Right renal cortex interstitium (tissue), 3 donors: ENCODE measurements around the gene RPE. TPM values are rescaled to one million over a fixed set of nuclear protein-coding genes. Genes with fewer than 3 reads are reported as not detected.

Experiments
- DNase-seq, 3 donors: peaks; one replicate each; pipeline ENCODE4 v3.0.0-alpha.2; 2013; ENCODE audit warnings: low read depth in 3 of 3, low spot score in 2 of 3
- polyA plus RNA-seq, 3 donors: library from polyadenylated mRNA; unstranded; fragments of 120-200 nt; gene quantifications; one replicate each; pipeline ENCODE4 v1.2.1, GENCODE V29; 2013; ENCODE audit not compliant: insufficient read length in 3 of 3

Gene RPE
- polyA plus RNA-seq, result 10 to 100 TPM; 63.2 to 68.2 (median 63.5) TPM

DNA sequence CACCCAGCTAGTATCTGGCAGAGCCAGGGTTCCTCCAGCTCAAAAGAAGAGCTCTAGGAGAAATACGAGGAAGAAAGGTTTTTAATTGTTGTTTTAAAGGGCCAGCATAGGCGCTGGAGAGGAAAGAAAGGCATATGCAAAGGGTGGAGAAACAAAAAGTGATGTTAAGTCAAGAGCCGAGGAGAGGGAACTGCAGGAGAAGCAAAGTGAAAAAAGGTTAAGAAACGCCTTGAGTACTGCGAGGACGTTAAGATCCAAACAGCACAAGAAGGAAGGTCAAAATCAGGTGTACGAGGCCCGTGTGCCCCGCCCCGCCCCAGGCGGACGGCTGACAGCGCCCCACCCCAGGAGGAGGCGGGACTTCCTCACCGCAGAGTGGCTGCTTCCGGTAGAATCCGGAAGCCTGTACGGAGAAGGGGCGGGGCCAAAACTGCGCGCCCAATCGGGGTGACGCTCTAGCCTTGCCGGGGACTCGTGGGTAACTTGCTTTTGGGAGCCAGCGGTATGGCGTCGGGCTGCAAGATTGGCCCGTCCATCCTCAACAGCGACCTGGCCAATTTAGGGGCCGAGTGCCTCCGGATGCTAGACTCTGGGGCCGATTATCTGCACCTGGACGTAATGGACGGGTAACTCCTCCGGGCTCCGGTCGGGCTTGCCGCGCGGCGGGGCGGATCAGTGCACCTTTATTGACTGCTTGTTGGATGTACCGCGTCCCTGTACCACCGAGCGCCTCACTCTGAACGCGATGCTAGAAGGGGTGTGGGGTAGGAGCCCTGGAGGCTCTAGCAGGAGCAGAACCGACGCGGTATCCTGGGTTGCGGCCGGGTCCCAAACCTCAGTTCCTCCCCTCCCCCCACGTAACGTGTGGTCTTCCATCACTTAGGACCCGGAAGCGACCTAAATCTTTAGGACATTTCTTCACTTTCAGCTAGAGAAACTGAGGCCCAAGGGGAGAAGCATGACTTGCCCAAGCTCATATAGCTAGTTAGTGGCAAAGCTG, at the start of gene RPE:
TSS of gene RPE (plus strand) at position 481 of the 1,000 bp plus-strand sequence. CDS start at position 505, 24 bp downstream.
- DNase-seq, result peak; percentile 81 to 91 (median 83)

DNA sequence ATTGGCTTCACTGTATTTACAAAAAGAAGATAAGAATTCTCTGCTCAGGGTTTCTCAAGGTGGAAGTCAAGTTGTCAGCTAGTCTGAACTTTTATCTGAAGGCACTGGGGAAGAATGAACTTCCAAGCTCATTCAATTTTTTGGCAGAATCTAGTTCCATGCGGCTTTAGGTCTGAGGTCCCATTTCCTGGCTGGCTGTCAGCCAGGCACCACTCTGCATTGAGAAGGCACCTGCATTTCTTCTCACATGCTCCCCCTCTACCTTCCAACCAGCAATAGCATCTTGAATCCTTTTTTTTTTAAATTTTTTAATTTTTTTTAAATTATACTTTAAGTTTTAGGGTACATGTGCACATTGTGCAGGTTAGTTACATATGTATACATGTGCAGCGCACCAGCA, 46.2 kb upstream of the RPE start:
- DNase-seq, result no peak

DNA sequence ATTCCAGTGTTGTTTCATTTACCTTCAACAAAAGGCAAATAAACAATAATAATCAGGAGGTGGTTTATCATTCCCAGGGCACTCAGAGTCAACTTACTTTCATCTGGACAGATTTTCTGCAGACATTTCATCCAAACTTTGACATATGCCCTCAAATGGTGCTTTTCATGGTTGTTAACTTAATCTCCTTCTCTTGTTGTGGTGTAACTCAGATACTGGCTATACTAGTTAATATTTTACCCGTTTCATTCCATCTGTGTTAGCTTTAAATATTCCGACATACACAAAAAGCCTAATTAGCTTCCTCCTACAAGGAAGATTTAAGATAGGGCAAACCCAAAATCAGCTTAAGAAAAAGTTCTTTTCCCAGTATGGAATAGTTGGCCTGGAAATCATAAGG, 44.4 kb upstream of the RPE start:
- no peak for DNase-seq

DNA sequence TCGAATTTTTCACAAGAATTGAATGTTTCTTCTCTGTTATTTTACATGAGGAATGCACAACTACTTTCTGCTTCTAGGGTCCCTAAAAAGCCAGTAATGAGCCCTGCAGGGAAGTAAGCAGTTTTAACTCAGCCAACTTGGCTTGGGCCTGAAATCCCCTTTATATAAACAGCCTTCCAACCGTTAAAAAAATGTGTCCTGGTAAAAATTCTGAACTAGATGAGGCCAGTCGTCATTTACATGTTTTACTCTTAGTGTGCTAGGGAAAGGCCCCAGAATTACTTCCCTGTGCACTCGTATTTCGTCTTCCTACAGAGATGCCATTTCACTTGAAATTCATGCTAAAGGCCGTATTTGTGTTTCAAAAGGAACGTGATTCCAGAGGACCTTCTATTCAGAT, 42.4 kb upstream of the RPE start:
- no peak for DNase-seq

DNA sequence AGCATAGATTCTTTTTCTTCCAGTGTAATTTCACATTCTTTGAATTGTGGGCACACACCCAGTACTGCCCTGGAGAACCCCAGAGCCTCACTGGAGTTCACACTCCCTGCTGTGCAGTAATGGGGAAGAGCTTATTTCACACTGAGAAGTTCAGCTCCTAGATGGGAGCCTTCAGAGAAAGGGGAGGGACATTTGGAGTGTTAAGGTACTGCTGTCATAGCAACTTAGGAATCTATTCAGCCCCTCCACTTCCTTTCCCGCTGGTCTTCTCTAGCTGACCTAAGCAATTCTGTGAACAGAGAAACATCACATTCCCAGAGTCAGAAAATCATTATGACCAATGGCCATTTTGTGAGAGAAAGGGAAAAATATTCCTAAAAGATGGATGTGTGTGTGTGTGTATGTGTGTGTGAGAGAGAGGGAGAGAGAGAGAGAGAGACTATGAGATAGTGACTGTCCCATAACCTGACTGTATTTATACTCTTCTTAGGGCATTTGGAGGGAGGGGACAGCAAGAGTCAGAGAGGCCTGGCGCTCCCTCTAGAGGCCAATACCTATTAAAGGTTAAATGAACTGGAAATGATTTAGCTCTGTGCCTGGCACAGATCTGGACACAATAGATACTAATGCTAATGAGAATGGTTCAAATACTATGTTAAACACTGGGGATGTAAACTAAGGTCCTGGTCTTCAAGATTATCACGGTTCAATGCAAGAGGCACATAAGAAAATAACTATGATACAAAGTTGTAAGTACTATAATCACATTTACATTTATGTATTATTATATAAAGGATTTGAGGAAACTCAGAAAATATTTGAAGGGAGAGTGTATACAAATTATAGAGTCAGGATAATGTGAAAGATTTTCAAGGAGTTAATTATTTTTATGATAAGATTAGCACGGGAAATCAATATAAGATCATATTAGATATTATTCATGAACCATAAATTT, 41.5 kb upstream of the RPE start:
- DNase-seq, result peak in 2 of 3 donors; percentile 23 to 26

DNA sequence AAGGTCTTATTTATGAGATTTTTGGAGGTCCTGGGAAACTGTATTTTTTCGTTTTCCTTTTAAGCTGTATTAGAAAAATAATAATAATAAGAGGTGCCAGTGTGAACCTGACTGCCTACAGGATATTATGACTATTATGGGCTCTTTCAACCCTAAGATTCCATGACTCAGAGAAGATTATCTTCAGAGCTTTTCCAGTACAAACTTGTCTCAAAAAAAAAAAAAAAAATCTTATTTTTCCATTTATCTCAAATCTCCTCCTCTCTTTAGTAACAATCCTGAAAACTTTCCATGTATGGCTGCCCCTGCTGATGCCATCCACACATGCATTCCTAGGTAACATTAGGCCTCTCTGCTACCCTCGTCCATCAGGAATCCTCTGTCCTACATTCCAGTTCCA, 36.7 kb upstream of the RPE start:
- DNase-seq, result no peak

DNA sequence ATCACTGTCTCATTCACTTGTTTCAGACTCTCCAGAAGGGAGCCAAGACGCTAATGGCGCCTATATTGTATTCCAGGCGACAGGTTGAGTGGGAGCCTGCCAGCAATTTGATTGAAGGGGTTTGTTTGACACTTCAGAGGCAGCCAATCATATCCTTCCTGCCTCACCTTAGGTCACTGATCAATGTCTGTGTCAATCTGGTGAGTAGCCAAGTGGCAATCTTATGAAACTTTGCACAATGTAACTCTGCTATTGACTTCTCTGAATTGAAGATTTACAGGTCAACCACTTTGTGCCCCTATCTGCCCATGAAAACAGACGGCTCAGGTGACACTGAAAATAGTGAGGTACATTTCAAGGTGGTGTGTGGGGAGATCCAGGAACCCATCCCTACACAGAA, 32.7 kb upstream of the RPE start:
- no peak for DNase-seq

DNA sequence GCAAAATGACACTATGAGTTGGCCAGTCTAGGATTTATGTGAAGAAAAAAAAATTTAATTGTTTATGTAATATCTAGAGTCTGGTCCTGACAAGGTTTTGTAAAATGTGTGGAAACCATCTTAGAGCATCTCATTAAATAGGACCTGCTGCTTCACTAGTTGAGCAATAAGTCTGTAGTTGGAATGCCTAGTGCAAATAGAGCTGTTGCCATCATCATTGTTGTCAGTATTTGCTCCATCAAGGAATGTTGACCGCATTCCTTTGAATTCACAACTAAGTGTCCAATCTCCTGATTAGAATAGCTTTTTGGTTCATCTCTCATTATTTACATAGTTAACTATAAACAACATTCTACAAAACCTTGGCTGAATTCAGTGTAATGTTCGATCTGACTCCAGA, 32.2 kb upstream of the RPE start:
- DNase-seq, result no peak

DNA sequence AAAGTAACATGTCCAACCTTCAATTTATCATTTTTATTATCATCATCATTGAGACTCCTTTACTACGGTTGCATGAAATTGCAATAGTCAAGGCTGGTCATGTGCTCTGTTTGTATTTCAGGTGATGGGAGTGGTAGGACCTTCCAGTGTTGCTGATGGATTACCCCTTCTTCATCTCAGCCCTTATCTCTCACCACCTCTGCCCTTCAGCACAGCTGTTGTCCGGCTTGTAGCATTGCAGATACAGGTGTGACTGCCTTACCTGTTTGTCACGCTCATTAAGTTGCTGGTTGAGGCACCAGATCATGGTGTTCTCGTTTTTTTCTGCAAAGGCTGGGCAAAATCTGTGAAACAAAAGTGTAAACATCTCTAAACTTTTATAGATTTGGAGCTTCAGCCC, 31.7 kb upstream of the RPE start:
- no peak for DNase-seq

DNA sequence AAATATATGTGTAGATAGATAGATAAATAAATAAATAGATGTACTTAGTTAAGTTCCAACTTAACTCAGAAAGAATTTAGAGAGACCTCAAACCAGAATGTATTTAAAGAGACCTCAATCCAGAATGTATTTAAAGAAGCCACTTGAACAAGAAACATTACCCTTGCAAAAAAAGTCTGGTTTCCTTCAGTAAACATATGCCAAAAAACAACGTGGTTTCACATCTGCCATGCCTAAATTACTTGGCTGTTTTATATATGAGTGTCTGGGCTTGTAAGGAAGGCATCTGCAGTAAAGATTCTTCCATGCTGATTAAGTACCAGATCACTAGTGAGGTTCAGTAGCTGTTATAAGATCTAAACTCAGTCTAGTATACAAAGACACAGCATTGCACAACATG, 29.1 kb upstream of the RPE start:
- DNase-seq, result no peak

DNA sequence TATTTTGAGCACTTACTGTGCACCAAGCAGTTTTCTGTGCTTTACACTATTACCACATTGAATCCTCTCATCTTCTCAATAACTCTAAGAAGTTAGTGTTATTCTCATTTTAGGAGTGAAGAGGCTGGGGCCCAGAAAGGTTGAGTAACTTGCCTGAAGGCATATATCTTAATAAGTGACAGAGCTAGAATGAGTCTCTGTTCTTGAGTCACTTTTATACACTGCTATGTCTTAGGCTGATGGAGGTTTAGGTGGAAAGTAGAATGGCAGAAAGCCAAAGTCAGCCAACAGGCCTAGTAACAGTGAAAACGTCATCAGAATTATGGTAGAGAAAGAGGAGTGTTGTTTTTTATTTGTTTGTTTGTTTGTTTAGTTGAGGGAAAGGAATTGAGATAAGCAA, 27.9 kb upstream of the RPE start:
- DNase-seq, result no peak

DNA sequence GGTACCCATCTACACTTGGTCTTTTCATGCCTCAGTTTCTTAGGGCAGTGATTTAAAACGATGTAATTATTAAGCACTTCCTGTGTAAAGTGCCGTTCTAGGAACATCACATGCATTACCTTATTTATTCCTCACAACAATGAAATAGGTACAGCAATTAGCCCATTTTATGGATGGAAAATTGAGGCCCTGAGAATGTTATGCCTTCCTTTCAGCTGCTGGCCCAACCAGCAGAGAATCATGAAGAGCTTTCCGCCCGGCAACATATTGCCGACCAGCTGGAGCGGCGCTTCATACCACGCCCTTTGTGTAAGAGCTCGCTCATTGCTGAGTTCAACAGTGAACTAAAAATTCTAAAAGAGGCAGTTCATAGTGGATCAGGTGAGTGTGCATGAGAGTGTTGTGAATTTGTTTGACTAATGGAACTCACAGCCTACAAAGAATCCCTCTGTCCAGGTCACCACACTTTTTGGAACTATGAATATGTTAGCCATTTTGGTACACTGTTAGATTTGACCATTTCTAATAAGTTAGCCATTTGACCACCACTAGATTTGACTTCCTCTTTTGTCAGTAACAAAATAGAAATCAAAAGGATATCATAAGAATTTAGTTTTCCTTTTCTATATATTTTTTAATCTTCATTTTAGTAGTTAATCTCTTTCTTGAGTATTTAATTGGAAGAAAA, 25.6 kb upstream of the RPE start:
- no peak for DNase-seq

DNA sequence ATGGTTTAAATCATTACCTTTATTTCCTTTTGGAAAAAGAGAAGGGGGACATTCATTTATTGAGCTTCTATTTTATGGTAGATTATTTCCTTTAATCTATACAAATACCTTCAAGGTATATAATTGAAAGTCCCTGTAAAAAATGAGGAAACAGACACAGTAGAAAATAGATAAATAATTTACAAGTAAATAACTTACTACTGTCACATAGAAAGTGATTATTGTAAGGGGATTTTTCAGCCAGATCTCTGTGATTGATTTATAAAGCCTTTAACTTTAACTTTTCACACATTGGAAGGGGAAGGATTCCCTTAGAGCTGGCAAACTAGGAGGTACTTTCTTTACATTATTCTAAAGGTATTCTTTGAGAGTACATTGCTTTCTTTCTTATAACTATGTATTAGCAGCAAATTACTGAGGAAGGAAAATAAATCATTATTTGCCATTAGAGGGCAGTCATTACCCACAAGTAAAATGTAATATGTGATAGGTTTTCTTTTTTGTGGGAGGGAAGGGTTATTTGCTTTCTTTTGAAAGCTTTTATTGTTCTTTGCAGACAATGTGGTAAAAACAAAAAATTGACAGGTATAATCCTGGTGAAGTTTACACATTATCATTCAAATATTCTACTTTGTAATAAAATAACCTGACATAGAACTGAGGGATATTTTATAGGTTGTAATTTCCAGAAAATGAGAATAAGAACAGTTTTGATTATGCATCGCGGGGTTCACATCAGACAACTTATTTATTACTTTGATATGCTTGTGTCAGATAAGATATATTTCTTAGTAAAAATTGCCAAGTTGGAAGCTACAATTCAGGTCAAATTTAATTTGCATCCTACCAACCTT, 24.8 kb upstream of the RPE start:
- DNase-seq, result peak in 1 of 3 donors; percentile 16

DNA sequence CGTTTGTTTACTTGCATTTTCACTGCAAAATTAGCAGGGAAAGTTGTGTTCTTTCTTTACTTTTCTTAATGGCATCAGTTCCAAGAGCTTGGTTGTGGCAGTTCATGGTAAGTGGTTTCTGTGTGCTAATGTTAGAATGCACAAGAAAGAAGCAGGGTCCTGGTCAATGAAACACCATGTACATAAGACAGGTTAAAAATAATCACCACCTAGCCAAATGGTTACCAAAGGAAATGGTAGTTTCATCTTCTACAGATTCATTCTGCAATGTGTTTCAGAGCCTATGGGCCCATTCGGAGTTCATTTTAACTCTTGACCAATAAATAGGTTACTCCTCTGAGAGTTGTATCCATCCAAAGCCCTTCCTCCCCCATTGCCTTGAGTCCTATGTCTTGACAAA, 18.1 kb upstream of the RPE start:
- no peak for DNase-seq

DNA sequence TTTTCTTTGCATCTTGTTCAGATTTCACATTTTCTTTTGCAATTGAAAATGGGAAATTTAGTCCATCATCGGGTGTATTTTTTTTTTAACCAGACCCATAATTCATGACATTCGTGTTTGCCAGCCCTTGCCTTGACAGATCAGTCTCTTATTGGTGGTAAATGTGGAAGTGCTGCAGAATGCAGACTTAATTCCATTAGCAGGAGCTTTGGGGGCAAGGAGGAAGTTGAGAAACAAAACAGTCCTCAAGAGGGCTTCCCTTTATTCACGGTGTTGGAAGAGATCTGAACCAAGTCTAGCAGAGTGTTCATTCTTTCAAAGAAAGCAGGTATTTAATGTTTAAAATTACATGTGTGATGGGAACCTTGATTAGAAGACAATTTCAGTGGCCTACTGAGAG, 16.6 kb upstream of the RPE start:
- no peak for DNase-seq

DNA sequence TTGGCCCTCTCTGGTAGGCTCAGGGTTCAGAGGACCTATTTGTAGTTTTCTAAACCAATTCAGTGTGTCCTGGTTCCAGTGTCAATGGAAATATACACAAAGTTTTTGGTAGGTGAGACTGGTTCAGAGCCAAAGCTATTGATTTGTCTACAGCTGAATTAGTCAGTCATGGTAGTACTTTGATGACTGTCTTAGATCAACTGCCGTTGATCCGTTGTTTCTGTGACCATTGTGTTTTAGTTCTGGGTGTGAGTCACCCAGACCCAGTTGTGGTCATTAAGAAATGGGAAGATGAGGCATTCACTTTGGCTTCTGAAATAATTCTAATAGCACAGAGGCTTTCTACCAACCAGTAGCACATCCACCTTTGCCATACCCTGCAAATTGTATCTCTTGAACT, 16.0 kb upstream of the RPE start:
- DNase-seq, result no peak

DNA sequence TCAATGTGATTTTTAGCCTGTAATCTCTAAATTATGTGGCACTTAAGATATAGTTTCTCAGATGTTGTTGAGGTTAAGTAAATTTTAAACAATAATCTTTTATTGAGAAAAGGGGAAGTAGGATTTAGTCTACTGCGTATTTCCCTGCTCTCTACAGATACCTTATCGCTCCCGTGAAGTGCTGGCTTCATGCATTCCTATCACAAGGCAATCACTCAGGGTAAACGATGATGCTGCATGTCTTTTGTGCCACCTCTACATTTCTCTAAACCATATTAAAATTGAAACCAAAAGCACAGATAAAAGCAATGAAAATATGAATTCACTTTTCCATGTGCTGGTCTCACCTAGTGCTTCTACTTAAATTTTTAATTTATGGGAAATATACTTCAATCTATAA, 14.4 kb upstream of the RPE start:
- no peak for DNase-seq

DNA sequence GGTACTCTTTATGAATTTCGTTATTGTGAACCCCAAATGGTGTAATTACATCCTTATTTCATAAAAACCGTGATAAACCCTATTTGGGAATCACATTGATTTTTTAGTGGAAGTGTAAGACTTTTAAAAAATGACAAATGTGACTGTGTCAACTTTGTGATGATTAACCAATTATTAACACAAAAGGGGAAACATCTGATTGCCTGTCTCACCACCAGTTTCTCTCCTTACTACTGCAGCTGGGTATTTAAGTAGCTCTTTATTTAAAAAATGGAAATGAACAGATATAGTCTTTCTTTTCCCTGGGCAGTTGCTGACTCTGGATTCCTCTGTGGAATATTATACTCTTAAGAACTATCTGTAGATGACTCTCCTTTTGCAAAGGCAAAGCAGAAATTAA, 11.6 kb upstream of the RPE start:
- DNase-seq, result no peak

DNA sequence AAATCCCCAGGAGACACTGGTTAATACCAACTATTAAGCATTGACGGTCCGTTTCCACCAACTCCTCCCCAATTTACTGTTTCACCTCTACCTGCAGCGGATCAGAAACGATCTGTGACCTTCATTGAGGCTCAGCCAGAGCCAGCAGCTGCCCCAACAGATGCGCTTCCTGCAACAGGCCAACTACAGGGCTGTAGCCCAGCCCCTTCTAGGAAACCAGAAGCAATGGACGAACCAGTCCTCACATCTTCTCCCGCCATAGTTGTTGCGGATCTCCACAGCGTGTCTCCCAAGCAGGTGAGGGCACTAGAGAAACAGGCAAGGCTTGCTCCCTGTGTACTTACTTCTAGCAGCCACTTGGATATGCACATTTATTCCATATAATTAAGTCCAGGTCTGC, 8.5 kb upstream of the RPE start:
- DNase-seq, result no peak

DNA sequence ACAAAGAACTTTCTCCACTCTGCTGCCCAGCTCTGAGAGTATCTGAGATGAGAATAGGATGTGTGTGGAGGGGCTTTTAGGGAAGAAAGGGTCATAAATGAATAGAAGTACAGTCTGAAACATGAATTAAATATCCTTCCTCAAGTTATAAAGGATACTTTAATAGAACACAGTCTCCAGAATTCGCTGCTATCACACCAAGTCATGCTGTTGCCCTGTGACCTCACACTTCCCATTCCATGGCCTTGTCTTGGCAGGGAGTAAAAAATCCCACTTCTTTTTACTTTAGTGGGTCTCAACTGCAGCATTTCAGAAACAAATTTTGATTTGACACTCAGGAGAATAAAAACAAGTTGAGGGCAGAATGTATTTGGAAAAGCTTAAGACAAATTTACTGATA, 3.8 kb upstream of the RPE start:
- no peak for DNase-seq
